PC-9 (cell line): ENCODE results near the gene KLHDC4.

Experiments
- CTCF ChIP-seq: fragments of 200-600 bp; sonication (generic); conservative IDR thresholded peaks from 2 replicates; pipeline ENCODE4 v1.6.1; 2017; ENCODE audit warnings: mixed run types, antibody characterized with exemption, mild to moderate bottlenecking, moderate library complexity
- EZH2 ChIP-seq: fragments of 200-600 bp; sonication (generic); IDR thresholded peaks from 2 replicates; pipeline ENCODE4 v1.8.0; 2017; ENCODE audit warnings: antibody characterized with exemption, low read depth

- TF ChIP-seq CTCF (no peak), EZH2 (no peak)
These were observed 38.4 kb downstream of the KLHDC4 start for GRCh38 chr16:87727346-87727745.
